Measurements from ENCODE around the gene SMURF2. TPM values are rescaled to one million over a fixed set of nuclear protein-coding genes. Genes with fewer than 3 reads are reported as not detected.

The SMURF2 gene
- total and polyA plus RNA-seq, 2 experiments from 2014 or later = 17.1 to 31.3 TPM

DNA sequence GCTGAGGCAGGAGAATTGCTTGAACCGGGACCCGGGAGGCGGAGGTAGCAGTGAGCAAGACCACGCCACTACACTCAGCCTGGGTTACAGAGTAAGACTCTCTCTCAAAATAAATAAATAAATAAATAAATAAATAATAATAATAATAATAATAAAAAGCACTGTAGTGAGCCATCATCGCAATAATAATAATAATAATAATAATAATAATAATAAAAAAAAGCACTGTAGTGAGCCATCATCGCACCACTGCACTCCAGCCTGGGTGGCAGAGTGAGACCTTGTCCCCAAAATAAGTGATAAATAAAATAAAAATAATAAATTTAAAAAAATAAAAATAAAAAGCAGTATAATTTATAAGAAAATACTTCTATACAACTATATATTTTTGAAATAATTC lies 40.3 kb downstream of the SMURF2 start:
- 96% methylated on average over 6 of the region's 6 CpGs for WGBS (ENCODE audit: low lambda C conversion rate, missing lambda C conversion rate)
- peaks cover 87% of the 10 kb centered on the region for H3K79me2 ChIP-seq
- H4K20me1 ChIP-seq (ENCODE audit: insufficient read depth, poor library complexity, severe bottlenecking) = peaks cover 10% of the 10 kb centered on the region
- peaks cover 11% of the 10 kb centered on the region for H3K4me1 ChIP-seq (ENCODE audit: insufficient read depth)
- H2AFZ ChIP-seq = no peak overlapping the region
- no peaks in the 10 kb centered on the region for H3K27me3 ChIP-seq
- TF ChIP-seq, protein P1, sequence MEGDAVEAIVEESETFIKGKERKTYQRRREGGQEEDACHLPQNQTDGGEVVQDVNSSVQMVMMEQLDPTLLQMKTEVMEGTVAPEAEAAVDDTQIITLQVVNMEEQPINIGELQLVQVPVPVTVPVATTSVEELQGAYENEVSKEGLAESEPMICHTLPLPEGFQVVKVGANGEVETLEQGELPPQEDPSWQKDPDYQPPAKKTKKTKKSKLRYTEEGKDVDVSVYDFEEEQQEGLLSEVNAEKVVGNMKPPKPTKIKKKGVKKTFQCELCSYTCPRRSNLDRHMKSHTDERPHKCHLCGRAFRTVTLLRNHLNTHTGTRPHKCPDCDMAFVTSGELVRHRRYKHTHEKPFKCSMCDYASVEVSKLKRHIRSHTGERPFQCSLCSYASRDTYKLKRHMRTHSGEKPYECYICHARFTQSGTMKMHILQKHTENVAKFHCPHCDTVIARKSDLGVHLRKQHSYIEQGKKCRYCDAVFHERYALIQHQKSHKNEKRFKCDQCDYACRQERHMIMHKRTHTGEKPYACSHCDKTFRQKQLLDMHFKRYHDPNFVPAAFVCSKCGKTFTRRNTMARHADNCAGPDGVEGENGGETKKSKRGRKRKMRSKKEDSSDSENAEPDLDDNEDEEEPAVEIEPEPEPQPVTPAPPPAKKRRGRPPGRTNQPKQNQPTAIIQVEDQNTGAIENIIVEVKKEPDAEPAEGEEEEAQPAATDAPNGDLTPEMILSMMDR (IDR thresholded peaks at IDR 0.05; ENCODE audit: poor library complexity) = no peak
- H3K9me3 ChIP-seq (ENCODE audit: low read depth) = no peaks in the 10 kb centered on the region
- no peaks in the 10 kb centered on the region for H3K36me3 ChIP-seq (replicated peaks; ENCODE audit: insufficient read depth, low read depth)
- H3K4me3 ChIP-seq = no peak overlapping the region
- no peak for DNase-seq (ENCODE audit: low spot score)
- no peaks in the 10 kb centered on the region for H3K9me2 ChIP-seq (replicated peaks; ENCODE audit: insufficient read depth)
- H3K4me2 ChIP-seq = no peak overlapping the region
- no peak overlapping the region for H3K27ac ChIP-seq

DNA sequence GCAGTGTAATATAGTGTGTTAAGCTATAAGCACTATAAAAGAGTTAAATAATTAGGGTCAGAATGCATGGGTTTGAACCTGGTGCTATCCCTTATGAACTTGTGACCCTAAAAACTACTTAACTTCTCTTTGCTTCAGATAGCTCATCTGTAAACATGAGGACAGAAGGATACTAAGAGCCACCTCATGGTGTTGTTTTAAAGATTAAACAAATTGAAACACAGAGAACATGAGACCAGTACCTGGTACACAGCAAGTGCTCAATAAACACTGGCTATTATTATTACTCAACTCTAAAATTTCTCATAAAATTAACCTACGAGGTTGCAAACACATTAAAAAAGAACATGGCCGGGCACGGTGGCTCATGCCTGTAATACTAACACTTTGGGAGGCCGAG lies 43.3 kb downstream of the SMURF2 start:
- Histone ChIP-seq H4K20me1 (ENCODE audit: insufficient read depth, poor library complexity, severe bottlenecking) (peaks cover 29% of the 10 kb centered on the region), H3K79me2 (peaks cover 72% of the 10 kb centered on the region)

DNA sequence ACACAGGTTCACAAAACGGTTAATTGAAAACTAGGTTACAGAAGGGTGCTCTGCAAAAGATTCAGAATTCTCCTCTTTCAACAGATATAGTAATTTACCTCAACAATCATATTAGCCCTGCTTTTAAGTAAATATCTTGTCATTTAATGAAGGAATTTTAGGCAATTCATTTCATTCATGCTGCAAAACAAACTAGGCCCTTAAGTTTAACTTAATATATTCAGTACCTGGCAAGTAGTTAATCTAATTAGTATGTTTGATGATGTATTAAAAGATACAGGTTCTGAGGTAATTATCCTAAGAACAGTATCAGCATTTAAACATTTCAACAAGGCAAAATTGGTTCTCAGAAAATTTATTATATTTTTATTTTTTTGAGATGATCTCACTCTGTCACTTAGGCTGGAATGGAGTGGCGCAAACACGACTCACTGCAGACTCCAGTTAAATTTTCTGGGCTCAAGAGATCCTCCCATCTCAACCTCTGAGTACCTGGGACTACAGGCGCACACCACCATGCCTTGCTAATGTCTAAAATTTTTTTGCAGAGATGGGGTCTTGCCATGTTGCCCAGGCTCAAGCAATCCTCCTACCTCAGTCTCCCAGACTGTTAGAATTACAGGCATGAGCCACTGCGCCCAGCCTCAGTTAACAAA lies 44.9 kb downstream of the SMURF2 start:
- WGBS (ENCODE audit: low lambda C conversion rate, missing lambda C conversion rate) = 97% methylated on average over 5 of the region's 5 CpGs
- Histone ChIP-seq H3K79me2 (peaks cover 70% of the 10 kb centered on the region), H2AFZ (no peak overlapping the region), H3K9me2 (replicated peaks; ENCODE audit: insufficient read depth) (no peaks in the 10 kb centered on the region), H3K9me3 (ENCODE audit: low read depth) (no peaks in the 10 kb centered on the region), H4K20me1 (ENCODE audit: insufficient read depth, poor library complexity, severe bottlenecking) (peaks cover 32% of the 10 kb centered on the region), H3K4me1 (ENCODE audit: insufficient read depth) (peaks cover 10% of the 10 kb centered on the region), H3K4me3 (no peak overlapping the region), H3K4me2 (no peak overlapping the region), H3K27ac (no peak overlapping the region), H3K27me3 (no peaks in the 10 kb centered on the region), H3K36me3 (replicated peaks; ENCODE audit: insufficient read depth, low read depth) (no peaks in the 10 kb centered on the region)
- DNase-seq (ENCODE audit: low spot score) = no peak
- TF ChIP-seq EZH2 (IDR thresholded peaks at IDR 0.05; ENCODE audit: borderline replicate concordance) (no peak), EZH2phosphoT487 (IDR thresholded peaks at IDR 0.05; ENCODE audit: low read depth, severe bottlenecking, unreplicated experiment) (no peak)
- TF ChIP-seq, protein P1 (IDR thresholded peaks at IDR 0.05; ENCODE audit: poor library complexity) = no peak

More for the DNA sequence above, 43.3 kb downstream of the SMURF2 start:
- Histone ChIP-seq H3K4me2 (no peak overlapping the region), H3K4me1 (ENCODE audit: insufficient read depth) (peaks cover 16% of the 10 kb centered on the region), H3K27me3 (no peaks in the 10 kb centered on the region), H3K9me2 (replicated peaks; ENCODE audit: insufficient read depth) (no peaks in the 10 kb centered on the region), H3K27ac (no peak overlapping the region), H2AFZ (no peak overlapping the region), H3K36me3 (replicated peaks; ENCODE audit: insufficient read depth, low read depth) (no peaks in the 10 kb centered on the region), H3K9me3 (ENCODE audit: low read depth) (no peaks in the 10 kb centered on the region), H3K4me3 (no peak overlapping the region)
- DNase-seq (ENCODE audit: low spot score) = no peak
- TF ChIP-seq, protein P1 (IDR thresholded peaks at IDR 0.05; ENCODE audit: poor library complexity) = no peak
- TF ChIP-seq EZH2 (IDR thresholded peaks at IDR 0.05; ENCODE audit: borderline replicate concordance) = no peak
- TF ChIP-seq EZH2phosphoT487 (IDR thresholded peaks at IDR 0.05; ENCODE audit: low read depth, severe bottlenecking, unreplicated experiment) = no peak
- WGBS (ENCODE audit: low lambda C conversion rate, missing lambda C conversion rate) = 99% methylated on average over 4 of the region's 4 CpGs

Measured in hepatocyte (in vitro differentiated cells).